SU-DHL-6 (cell line): Measurements from ENCODE around the gene MAP4K5.

Source experiments
- H2AFZ ChIP-seq: fragments of 200-600 bp; sonication (generic); 2 replicates; pipeline ENCODE4 v1.6.1; 2014; ENCODE audit warnings: low read depth, mild to moderate bottlenecking, moderate library complexity, mixed read lengths, antibody characterized with exemption, low read length; ENCODE audit not compliant: severe bottlenecking
- H3F3A ChIP-seq: fragments of 200-600 bp; shearing (Covaris generic); 2 replicates; pipeline ENCODE4 v1.6.0; 2016; ENCODE audit warnings: antibody characterized with exemption, mild to moderate bottlenecking; ENCODE audit not compliant: insufficient read depth
- H3K27ac ChIP-seq: fragments of 200-600 bp; sonication (generic); 2 replicates; pipeline ENCODE4 v1.5.1; 2016; ENCODE audit warnings: low read depth, mild to moderate bottlenecking, low read length, moderate library complexity, mixed read lengths
- H3K27me3 ChIP-seq: fragments of 200-600 bp; sonication (generic), shearing (Covaris generic); 2 replicates; pipeline ENCODE4 v1.6.0; 2014; ENCODE audit warnings: mild to moderate bottlenecking, low read length
- H3K36me3 ChIP-seq: fragments of 200-600 bp; sonication (generic); 2 replicates; pipeline ENCODE4 v1.6.1; 2014; ENCODE audit warnings: mild to moderate bottlenecking, low read length, mixed read lengths
- H3K4me2 ChIP-seq: fragments of 300-600, 200-600 bp; shearing (Covaris generic), sonication (generic); 2 replicates; pipeline ENCODE4 v1.6.0; 2014; ENCODE audit warnings: low read length, low read depth, mild to moderate bottlenecking; ENCODE audit not compliant: poor library complexity, severe bottlenecking
- H3K4me3 ChIP-seq: fragments of 200-600 bp; sonication (generic); 2 replicates; pipeline ENCODE4 v1.5.1; 2014; ENCODE audit warnings: antibody characterized with exemption, low read length, mild to moderate bottlenecking, mixed read lengths; ENCODE audit not compliant: insufficient read depth, poor library complexity, severe bottlenecking
- H3K79me2 ChIP-seq: fragments of 200-600 bp; sonication (generic); 2 replicates; pipeline ENCODE4 v1.6.1; 2014; ENCODE audit warnings: mild to moderate bottlenecking, low read length, moderate library complexity; ENCODE audit not compliant: insufficient read depth
- H3K9ac ChIP-seq: fragments of 200-600 bp; sonication (generic); 2 replicates; pipeline ENCODE4 v1.7.0; 2014; ENCODE audit warnings: mild to moderate bottlenecking, low read length
- H3K9me2 ChIP-seq: fragments of 200-600 bp; sonication (generic); replicated peaks from 2 replicates; pipeline ENCODE4 v1.6.1; 2014; ENCODE audit warnings: low read length; ENCODE audit not compliant: insufficient read depth
- H3K9me3 ChIP-seq: fragments of 200-600 bp; sonication (generic); 2 replicates; pipeline ENCODE4 v1.6.1; 2014; ENCODE audit warnings: low read length, mixed read lengths; ENCODE audit not compliant: insufficient read depth
- H4K20me1 ChIP-seq: fragments of 200-600 bp; sonication (generic); 2 replicates; pipeline ENCODE4 v1.6.1; 2014; ENCODE audit warnings: low read depth, mild to moderate bottlenecking, antibody characterized with exemption, low read length, moderate library complexity, mixed read lengths
- EZH2phosphoT487 ChIP-seq: fragments of 200-600 bp; sonication (generic), shearing (Covaris generic); conservative IDR thresholded peaks from 2 replicates; pipeline ENCODE4 v1.6.1; 2018; ENCODE audit warnings: mild to moderate bottlenecking, antibody characterized with exemption, low read length, moderate library complexity, mixed read lengths
- TF ChIP-seq, protein P1 (sequence below): fragments of 200-600 bp; sonication (generic); IDR thresholded peaks from one replicate; pipeline ENCODE4 v1.5.1; 2017; ENCODE audit warnings: antibody characterized with exemption, mild to moderate bottlenecking, low read length, moderate library complexity; ENCODE audit not compliant: insufficient read depth, poor library complexity, severe bottlenecking

Gene MAP4K5

DNA sequence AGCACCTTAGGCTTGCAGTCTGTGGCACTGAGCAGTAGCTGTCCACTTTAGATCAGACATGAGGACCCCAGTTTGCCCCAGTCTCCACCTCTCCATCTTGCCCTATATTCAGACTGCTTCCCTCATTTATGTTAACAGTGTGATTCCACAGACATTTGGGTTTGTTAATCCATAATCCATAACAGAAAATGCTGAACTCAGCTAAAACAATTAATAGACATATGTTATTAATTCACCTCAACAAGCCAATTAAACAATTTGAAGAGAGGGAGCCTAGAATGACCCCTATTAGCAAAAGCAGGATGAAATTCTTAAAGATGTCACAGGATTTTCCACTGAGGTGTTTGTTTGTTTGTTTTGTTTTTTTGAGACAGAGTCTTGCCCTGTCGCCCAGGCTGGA is 144.8 kb downstream of the MAP4K5 start:
- H3K36me3 ChIP-seq, result no peaks in the 10 kb centered on the region
- TF ChIP-seq EZH2phosphoT487, result no peak
- TF ChIP-seq, protein P1, sequence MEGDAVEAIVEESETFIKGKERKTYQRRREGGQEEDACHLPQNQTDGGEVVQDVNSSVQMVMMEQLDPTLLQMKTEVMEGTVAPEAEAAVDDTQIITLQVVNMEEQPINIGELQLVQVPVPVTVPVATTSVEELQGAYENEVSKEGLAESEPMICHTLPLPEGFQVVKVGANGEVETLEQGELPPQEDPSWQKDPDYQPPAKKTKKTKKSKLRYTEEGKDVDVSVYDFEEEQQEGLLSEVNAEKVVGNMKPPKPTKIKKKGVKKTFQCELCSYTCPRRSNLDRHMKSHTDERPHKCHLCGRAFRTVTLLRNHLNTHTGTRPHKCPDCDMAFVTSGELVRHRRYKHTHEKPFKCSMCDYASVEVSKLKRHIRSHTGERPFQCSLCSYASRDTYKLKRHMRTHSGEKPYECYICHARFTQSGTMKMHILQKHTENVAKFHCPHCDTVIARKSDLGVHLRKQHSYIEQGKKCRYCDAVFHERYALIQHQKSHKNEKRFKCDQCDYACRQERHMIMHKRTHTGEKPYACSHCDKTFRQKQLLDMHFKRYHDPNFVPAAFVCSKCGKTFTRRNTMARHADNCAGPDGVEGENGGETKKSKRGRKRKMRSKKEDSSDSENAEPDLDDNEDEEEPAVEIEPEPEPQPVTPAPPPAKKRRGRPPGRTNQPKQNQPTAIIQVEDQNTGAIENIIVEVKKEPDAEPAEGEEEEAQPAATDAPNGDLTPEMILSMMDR, result no peak

DNA sequence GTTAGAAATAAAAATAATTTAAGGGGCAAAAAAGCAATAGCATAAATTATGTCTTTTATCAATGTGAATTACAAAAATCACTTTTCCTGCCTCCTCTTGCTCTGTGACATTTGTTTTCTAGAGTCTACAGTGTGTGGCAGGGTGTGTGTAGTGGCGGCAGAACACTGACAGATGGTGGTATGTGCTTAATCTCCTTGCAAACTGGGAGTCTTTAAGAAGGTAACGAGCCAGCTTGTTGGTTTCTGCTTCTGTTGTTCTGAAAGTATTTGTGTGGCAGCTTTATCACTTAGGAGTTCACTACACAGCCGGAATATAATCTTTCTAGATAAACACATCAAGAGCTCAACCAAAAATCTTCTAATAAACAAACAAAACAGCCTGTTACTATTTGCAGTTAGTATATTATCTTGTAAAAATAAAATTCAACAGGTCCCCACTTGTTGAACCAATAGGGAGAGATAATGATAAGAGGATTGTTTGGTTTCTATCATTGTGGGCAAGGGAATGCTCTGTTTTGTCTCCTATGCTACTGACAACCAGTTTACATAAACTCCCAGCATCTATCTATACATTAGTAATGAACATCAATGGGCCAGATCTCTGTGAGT is 148.6 kb downstream of the MAP4K5 start:
- TF ChIP-seq, protein P1, result no peak
- TF ChIP-seq EZH2phosphoT487, result no peak
- Histone ChIP-seq H4K20me1 (no peaks in the 10 kb centered on the region), H3K9me3 (no peaks in the 10 kb centered on the region), H2AFZ (no peak overlapping the region), H3K4me2 (no peak overlapping the region), H3K27ac (no peak overlapping the region), H3K9me2 (no peaks in the 10 kb centered on the region), H3K79me2 (no peaks in the 10 kb centered on the region), H3F3A (no peaks in the 10 kb centered on the region), H3K27me3 (no peaks in the 10 kb centered on the region), H3K4me3 (no peak overlapping the region), H3K9ac (no peak overlapping the region), H3K36me3 (no peaks in the 10 kb centered on the region)

More for the DNA sequence above, 144.8 kb downstream of the MAP4K5 start:
- Histone ChIP-seq H3K79me2 (no peaks in the 10 kb centered on the region), H3K27ac (no peak overlapping the region), H4K20me1 (no peaks in the 10 kb centered on the region), H3K4me3 (no peak overlapping the region), H3K9me2 (no peaks in the 10 kb centered on the region), H3K4me2 (no peak overlapping the region), H3F3A (no peaks in the 10 kb centered on the region), H3K9ac (no peak overlapping the region), H3K9me3 (no peaks in the 10 kb centered on the region), H2AFZ (no peak overlapping the region), H3K27me3 (no peaks in the 10 kb centered on the region)

DNA sequence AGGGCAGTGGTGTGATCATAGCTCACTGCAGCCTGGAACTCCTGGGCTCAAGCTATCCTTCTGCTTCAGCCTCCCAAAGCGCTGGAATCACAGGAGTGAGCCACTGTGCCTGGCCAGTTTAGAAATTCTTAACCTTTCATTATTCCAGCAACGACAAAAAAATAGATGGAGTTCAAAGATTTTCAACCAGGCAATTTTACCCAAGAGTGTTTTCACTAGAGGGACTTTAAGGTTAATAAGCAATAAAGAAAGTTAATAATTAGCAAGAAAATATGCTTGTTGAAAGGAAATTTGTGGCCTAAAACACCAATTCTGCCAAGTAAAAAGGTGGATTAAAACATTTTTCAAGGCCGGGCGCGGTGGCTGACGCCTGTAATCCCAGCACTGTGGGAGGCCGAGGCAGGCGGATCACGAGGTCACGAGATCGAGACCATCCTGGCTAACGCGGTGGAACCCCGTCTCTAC is 150.5 kb downstream of the MAP4K5 start:
- TF ChIP-seq, protein P1, result no peak
- TF ChIP-seq EZH2phosphoT487, result no peak

More for the DNA sequence above, 150.5 kb downstream of the MAP4K5 start:
- no peak overlapping the region for H3K9ac ChIP-seq
- H3K27me3 ChIP-seq, result no peaks in the 10 kb centered on the region
- no peaks in the 10 kb centered on the region for H3F3A ChIP-seq
- no peaks in the 10 kb centered on the region for H4K20me1 ChIP-seq
- no peaks in the 10 kb centered on the region for H3K79me2 ChIP-seq
- no peak overlapping the region for H2AFZ ChIP-seq
- no peak overlapping the region for H3K4me2 ChIP-seq
- H3K36me3 ChIP-seq, result no peaks in the 10 kb centered on the region
- no peaks in the 10 kb centered on the region for H3K9me3 ChIP-seq
- H3K9me2 ChIP-seq, result no peaks in the 10 kb centered on the region
- no peak overlapping the region for H3K27ac ChIP-seq
- H3K4me3 ChIP-seq, result no peak overlapping the region
